Activated naive CD8-positive, alpha-beta T cell treated with anti-CD3 and anti-CD28 coated beads for 36 hours (primary cell): Measurements from ENCODE around the gene ISM1. TPM values are rescaled to one million over a fixed set of nuclear protein-coding genes. Genes with fewer than 3 reads are reported as not detected.

Experiments
- DNase-seq: peaks from one replicate; pipeline ENCODE4 v3.0.0; 2021
- H3K27ac Mint-ChIP-seq: one replicate; pipeline ENCODE4 v1.8.0; 2022; ENCODE audit warnings: mild to moderate bottlenecking, moderate library complexity, mixed read lengths
- H3K27me3 Mint-ChIP-seq: one replicate; pipeline ENCODE4 v1.8.0; 2022; ENCODE audit warnings: mild to moderate bottlenecking, mixed read lengths
- H3K36me3 Mint-ChIP-seq: one replicate; pipeline ENCODE4 v1.8.0; 2021; ENCODE audit warnings: mild to moderate bottlenecking, mixed read lengths
- H3K4me1 Mint-ChIP-seq: one replicate; pipeline ENCODE4 v1.8.0; 2021; ENCODE audit warnings: mixed read lengths
- H3K4me3 Mint-ChIP-seq: one replicate; pipeline ENCODE4 v1.8.0; 2022; ENCODE audit warnings: mild to moderate bottlenecking, moderate library complexity, mixed read lengths
- H3K9me3 Mint-ChIP-seq: one replicate; pipeline ENCODE4 v1.8.0; 2022; ENCODE audit warnings: mixed read lengths
- total RNA-seq, 2 experiments: library from RNA; stranded (reverse); gene quantifications; one replicate each; pipeline ENCODE4 v1.2.3, GENCODE V29; 2021

The ISM1 gene
- total RNA-seq, 2 experiments from 2014 or later, result 3.2 to 3.4 TPM

DNA sequence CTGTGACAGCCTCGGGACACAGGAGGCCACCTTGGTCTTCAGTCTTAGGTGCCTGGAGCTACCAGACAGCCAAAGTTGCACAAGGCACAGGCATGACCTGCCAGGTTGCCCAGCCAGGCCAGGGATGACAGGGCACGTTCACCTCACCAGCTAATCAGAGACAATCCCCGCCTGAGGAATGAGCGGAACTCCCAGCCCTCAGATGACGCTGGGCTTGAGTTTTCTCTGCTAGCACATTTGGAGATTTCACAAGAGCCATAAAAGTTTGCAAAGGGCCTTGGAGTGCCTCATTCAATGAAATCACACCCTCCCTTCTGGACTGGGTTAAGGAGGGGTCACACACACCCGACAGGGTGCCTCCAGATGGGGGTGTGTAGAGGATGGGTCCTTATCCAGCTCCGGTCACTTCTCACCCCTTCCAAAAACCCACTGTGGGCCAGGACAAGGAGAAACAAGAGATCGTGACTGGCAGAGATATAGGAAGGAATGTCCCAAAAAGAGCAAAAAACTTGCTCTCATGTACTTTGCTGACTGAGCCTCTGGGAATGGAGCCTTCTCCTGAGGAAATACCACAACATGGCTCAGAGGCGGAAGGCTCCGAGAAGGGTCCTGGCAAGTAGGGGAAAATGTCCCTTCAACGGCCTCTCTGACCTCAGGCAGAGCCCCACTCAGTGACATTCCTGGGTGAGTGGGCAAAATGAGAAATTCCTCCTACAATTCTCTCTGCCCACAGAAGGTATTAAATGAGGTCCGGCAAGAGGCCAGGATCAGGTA, 121.6 kb downstream of the ISM1 start:
- no peak for DNase-seq
- Mint-ChIP-seq H3K9me3 (no peaks in the 10 kb centered on the region), H3K4me3 (no peak overlapping the region), H3K27me3 (no peaks in the 10 kb centered on the region), H3K36me3 (no peaks in the 10 kb centered on the region), H3K4me1 (peaks cover 6% of the 10 kb centered on the region), H3K27ac (no peak overlapping the region)

GRCh38 chr20:13344671-13345070, 123.6 kb downstream of the ISM1 start:
- H3K9me3 Mint-ChIP-seq, result no peaks in the 10 kb centered on the region
- DNase-seq, result no peak
- no peaks in the 10 kb centered on the region for H3K4me1 Mint-ChIP-seq
- H3K27ac Mint-ChIP-seq, result no peak overlapping the region
- no peaks in the 10 kb centered on the region for H3K27me3 Mint-ChIP-seq
- H3K4me3 Mint-ChIP-seq, result no peak overlapping the region
- H3K36me3 Mint-ChIP-seq, result no peaks in the 10 kb centered on the region

DNA sequence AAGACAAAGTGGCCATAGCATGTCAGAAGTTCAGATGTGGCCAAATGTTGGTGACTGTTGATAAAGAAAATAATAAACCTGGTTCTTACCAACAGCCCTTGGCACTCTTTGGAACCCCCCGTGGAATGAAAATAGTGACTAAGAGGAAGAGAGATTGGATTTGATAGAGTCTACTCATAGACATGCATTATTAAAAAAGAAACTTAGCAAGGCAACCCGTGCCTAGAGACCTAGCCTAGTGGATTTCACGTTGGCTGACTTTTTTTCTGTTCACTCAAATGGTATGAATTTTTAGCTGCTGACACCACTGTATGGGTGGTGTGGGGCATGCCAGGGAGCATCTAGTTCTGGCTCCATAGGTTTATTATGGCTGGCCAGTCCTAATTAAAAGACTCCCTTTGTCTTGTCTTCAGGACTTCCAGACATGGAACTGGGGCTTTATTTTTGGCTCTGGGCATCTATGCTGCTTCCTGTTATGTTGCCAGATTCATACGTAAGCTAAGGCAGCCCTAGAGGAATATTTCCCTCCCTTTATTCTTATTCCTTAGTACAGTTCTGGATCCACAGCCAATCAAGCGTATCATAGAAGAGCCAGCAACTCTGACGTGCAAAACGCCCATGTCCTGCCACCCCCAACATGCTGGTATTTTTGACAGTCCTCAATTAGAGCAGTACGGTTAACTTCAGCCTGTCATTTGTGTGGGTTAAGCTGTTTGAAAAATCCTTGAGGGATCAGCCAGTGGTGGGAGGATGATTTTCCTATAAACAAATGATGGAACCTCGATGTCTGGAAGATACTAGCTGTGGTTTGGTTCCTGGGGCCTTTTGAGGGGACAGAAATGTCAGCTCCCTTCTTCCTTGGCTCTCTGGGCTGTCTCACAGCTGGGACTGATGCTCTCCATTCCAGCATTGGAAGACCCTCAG, 127.5 kb downstream of the ISM1 start:
- Mint-ChIP-seq H3K4me3 (no peak overlapping the region), H3K27me3 (no peaks in the 10 kb centered on the region), H3K36me3 (no peaks in the 10 kb centered on the region), H3K4me1 (no peaks in the 10 kb centered on the region), H3K9me3 (no peaks in the 10 kb centered on the region), H3K27ac (no peak overlapping the region)
- DNase-seq, result no peak

DNA sequence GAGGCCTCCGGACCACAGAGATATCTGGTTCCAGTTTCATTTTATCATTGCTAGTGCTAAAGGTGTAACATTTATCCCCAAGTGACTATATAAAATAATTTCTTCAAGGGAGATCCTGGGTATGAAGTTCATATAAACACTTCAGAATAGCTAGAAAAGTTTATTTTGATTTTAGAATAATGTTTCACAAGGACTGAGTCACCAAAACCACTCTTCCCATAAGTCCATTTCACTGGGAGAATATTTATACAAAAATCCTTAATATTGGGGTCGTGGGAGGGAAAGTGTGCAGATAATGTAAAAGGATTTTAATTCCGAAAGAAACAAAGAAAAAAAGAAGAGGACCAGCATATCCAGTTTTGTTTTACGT, 128.1 kb downstream of the ISM1 start:
- H3K9me3 Mint-ChIP-seq, result no peaks in the 10 kb centered on the region

More for the DNA sequence above, 128.1 kb downstream of the ISM1 start:
- Mint-ChIP-seq H3K4me3 (no peak overlapping the region), H3K36me3 (no peaks in the 10 kb centered on the region), H3K4me1 (no peaks in the 10 kb centered on the region), H3K27me3 (no peaks in the 10 kb centered on the region), H3K27ac (no peak overlapping the region)
- DNase-seq, result no peak

Other genes starting within 250 kb of the ISM1 start
- 1 to 10 TPM in 1 of 2 experiments, under 1 TPM in 1; 0.76 to 1.7 TPM for gene SPTLC3, start 212.3 kb upstream of the ISM1 start, total RNA-seq